Chondrocyte (in vitro differentiated cells): ENCODE measurements around the gene NES. TPM values are rescaled to one million over a fixed set of nuclear protein-coding genes. Genes with fewer than 3 reads are reported as not detected.

ENCODE experiments used
- DNase-seq: peaks from one replicate; pipeline ENCODE4 v3.0.0; 2021; ENCODE audit warnings: mixed read lengths, low spot score
- H3K27ac Mint-ChIP-seq: one replicate; pipeline ENCODE4 v1.8.0; 2021; ENCODE audit warnings: mild to moderate bottlenecking, moderate library complexity, mixed read lengths; ENCODE audit not compliant: unreplicated experiment
- H3K27me3 Mint-ChIP-seq: 2 replicates; pipeline ENCODE4 v1.8.0; 2021; ENCODE audit warnings: low read depth, mixed read lengths
- H3K36me3 Mint-ChIP-seq: 2 replicates; pipeline ENCODE4 v1.8.0; 2021; ENCODE audit warnings: low read depth, mixed read lengths
- H3K4me1 Mint-ChIP-seq: 2 replicates; pipeline ENCODE4 v1.8.0; 2021; ENCODE audit warnings: low read depth, mild to moderate bottlenecking, mixed read lengths
- H3K4me3 Mint-ChIP-seq: one replicate; pipeline ENCODE4 v1.8.0; 2021; ENCODE audit warnings: mild to moderate bottlenecking, moderate library complexity, mixed read lengths; ENCODE audit not compliant: unreplicated experiment
- H3K9me3 Mint-ChIP-seq: 2 replicates; pipeline ENCODE4 v1.8.0; 2021; ENCODE audit warnings: low read depth, mixed read lengths
- total RNA-seq: library from RNA; stranded (reverse); gene quantifications from 3 replicates; pipeline ENCODE4 v1.2.1, GENCODE V29; 2021
- TF ChIP-seq, protein P1 (sequence below): fragments of 200-600 bp; sonication (generic); IDR thresholded peaks from 2 replicates; pipeline ENCODE4 v1.5.0; 2021; ENCODE audit warnings: antibody characterized with exemption, mild to moderate bottlenecking, moderate library complexity

NES gene
- total RNA-seq, 1 donor from 2014 or later: 6.0 TPM

DNA sequence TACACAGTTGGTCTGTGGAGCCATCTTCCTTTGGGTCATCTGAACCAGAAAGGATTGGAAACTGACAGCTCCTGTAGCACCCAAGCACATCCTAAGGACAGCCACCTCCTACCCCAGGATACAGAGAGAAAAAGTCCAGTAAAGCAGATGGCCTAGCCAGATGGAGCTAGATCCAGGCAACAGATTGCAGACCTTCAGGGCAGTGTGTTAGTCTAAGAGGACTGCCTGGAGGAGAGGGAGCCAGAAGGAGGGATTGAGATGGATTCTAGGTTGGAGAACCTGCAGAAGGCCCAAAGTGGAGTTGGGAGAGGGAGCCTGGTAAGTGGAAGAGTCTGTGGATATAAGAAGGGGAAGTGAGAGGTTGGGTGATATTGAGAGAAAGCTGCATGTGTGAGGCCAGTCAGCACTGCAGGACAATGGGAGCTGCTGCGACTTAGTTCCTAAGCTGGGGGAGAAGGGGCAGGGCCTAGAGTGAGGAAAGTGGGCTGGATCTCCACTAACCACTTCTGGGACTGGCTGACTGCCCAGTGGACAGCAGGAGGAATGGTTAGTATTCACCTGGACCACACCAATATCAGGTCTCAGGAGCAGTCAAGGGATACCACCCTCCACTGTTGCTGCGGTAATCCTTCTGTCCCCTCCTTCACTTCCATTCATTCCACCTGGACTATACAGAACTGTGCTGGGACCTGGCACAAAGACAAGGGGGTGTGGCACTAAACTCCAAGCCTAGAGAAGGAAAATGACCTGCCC lies 21.9 kb downstream of the NES start:
- DNase-seq: no peak
- no peak overlapping the region for H3K27ac Mint-ChIP-seq
- H3K4me1 Mint-ChIP-seq: peaks cover 21% of the 10 kb centered on the region
- no peak overlapping the region for H3K4me3 Mint-ChIP-seq
- H3K9me3 Mint-ChIP-seq: no peaks in the 10 kb centered on the region
- TF ChIP-seq, protein P1, sequence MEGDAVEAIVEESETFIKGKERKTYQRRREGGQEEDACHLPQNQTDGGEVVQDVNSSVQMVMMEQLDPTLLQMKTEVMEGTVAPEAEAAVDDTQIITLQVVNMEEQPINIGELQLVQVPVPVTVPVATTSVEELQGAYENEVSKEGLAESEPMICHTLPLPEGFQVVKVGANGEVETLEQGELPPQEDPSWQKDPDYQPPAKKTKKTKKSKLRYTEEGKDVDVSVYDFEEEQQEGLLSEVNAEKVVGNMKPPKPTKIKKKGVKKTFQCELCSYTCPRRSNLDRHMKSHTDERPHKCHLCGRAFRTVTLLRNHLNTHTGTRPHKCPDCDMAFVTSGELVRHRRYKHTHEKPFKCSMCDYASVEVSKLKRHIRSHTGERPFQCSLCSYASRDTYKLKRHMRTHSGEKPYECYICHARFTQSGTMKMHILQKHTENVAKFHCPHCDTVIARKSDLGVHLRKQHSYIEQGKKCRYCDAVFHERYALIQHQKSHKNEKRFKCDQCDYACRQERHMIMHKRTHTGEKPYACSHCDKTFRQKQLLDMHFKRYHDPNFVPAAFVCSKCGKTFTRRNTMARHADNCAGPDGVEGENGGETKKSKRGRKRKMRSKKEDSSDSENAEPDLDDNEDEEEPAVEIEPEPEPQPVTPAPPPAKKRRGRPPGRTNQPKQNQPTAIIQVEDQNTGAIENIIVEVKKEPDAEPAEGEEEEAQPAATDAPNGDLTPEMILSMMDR: no peak
- no peaks in the 10 kb centered on the region for H3K36me3 Mint-ChIP-seq
- H3K27me3 Mint-ChIP-seq: peaks cover 59% of the 10 kb centered on the region

DNA sequence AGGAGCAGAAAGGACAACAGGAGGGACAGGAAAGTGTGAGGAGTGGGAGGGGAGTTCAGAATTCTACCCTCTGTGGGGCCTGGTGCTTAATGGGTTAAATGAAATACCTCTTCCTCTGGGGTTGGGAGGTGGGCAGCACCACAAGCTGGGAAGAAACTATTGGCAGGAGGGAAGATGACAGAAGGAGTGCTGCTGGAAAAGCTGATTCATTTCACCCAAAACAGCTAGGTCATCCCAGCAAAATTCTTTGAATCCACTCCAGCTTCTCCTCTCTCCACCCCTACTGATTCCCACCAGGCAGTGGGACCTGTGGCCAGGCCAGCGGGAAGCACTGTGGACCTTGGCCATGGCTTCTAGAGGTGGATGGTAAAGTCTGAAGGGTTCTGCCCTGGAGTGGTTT lies 22.5 kb downstream of the NES start:
- TF ChIP-seq, protein P1: no peak
- Mint-ChIP-seq H3K9me3 (no peaks in the 10 kb centered on the region), H3K4me3 (no peak overlapping the region), H3K27ac (no peak overlapping the region), H3K4me1 (peaks cover 14% of the 10 kb centered on the region), H3K36me3 (no peaks in the 10 kb centered on the region), H3K27me3 (peaks cover 63% of the 10 kb centered on the region)
- DNase-seq: no peak

DNA sequence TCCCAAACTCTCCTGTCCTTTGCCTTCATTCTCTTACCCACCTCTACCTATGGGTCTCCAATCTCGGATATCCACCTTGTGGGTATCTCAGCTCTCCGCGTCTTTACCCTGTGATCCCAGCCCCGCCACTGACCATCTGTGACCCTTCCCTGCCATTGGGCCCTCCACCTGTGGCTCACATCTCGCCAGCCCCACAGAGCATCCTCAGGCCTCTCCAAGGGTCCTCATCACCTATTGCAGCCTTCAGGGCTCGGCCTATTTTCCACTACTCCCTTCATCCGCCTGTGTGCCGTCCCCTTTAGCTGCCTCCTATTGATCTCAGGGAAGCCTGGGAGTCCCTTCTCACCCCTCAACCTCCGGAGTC lies 24.2 kb downstream of the NES start:
- Mint-ChIP-seq H3K27me3 (peaks cover 74% of the 10 kb centered on the region), H3K36me3 (no peaks in the 10 kb centered on the region), H3K4me1 (peaks cover 10% of the 10 kb centered on the region), H3K27ac (no peak overlapping the region), H3K9me3 (no peaks in the 10 kb centered on the region), H3K4me3 (no peak overlapping the region)
- TF ChIP-seq, protein P1: no peak
- no peak for DNase-seq

DNA sequence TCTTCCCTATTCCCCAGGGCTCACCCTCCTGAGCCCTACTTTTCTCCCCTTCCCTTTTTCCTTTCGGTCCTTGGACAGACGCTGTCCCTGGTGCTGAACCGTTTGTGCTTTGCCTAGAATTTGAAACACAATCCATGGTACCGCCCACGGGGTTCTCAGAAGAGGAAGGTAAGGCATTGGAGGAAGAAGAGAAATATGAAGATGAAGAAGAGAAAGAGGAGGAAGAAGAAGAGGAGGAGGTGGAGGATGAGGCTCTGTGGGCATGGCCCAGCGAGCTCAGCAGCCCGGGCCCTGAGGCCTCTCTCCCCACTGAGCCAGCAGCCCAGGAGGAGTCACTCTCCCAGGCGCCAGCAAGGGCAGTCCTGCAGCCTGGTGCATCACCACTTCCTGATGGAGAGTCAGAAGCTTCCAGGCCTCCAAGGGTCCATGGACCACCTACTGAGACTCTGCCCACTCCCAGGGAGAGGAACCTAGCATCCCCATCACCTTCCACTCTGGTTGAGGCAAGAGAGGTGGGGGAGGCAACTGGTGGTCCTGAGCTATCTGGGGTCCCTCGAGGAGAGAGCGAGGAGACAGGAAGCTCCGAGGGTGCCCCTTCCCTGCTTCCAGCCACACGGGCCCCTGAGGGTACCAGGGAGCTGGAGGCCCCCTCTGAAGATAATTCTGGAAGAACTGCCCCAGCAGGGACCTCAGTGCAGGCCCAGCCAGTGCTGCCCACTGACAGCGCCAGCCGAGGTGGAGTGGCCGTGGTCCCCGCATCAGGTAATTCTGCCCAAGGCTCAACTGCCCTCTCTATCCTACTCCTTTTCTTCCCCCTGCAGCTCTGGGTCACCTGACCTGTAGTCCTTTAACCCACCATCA lies 24.8 kb downstream of the NES start:
- peaks cover 74% of the 10 kb centered on the region for H3K27me3 Mint-ChIP-seq

DNA sequence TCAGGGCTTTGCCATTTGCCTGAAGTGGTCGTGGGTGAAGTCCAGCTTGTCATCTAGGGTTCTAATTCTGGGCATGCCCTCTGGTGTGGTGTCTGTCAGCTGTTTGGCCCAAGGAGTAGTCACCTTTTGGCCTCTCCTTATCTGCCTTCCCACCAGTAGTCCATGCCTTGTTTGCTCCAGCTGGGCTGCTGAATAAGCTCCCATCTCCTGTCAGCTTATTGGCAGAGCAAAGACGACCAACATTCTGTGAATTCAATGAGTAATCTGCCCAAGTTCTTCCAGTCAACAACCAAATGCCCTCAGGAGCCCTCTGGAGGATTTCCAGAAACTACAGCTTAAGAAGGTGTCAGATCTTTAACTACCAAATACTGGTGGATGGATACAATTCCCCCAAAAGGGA lies 28.3 kb downstream of the NES start:
- Mint-ChIP-seq H3K9me3 (no peaks in the 10 kb centered on the region), H3K4me3 (no peak overlapping the region), H3K27ac (no peak overlapping the region), H3K27me3 (peaks cover 66% of the 10 kb centered on the region), H3K4me1 (no peaks in the 10 kb centered on the region), H3K36me3 (no peaks in the 10 kb centered on the region)
- TF ChIP-seq, protein P1: no peak
- DNase-seq: no peak

More for the DNA sequence above, 24.8 kb downstream of the NES start:
- no peak overlapping the region for H3K27ac Mint-ChIP-seq
- no peaks in the 10 kb centered on the region for H3K36me3 Mint-ChIP-seq
- TF ChIP-seq, protein P1: no peak
- H3K9me3 Mint-ChIP-seq: no peaks in the 10 kb centered on the region
- H3K4me1 Mint-ChIP-seq: peaks cover 7% of the 10 kb centered on the region
- no peak overlapping the region for H3K4me3 Mint-ChIP-seq
- no peak for DNase-seq
